WERI-Rb-1 (cell line): ENCODE results near the gene CAMSAP3.

Experiments used
- DNase-seq: peaks from one replicate; pipeline ENCODE4 v3.0.0-alpha.2; 2020
- H3K27ac ChIP-seq: fragments of 250-450 bp; sonication (Bioruptor Pico); 2 replicates; pipeline ENCODE4 v1.5.1; 2020; ENCODE audit warnings: mild to moderate bottlenecking, moderate library complexity
- H3K27me3 ChIP-seq: fragments of 250-450 bp; sonication (Bioruptor Pico); 2 replicates; pipeline ENCODE4 v1.5.1; 2021; ENCODE audit warnings: mild to moderate bottlenecking, low read depth, moderate library complexity; ENCODE audit not compliant: insufficient read depth, severe bottlenecking
- H3K36me3 ChIP-seq: fragments of 250-450 bp; sonication (Bioruptor Pico); 2 replicates; pipeline ENCODE4 v1.5.1; 2020; ENCODE audit warnings: mild to moderate bottlenecking, moderate library complexity
- H3K4me3 ChIP-seq: 2 replicates; pipeline ENCODE4 v1.5.1; 2011; ENCODE audit warnings: low read depth, mild to moderate bottlenecking, control low read depth, low read length
- H3K9me3 ChIP-seq: fragments of 250-450 bp; sonication (Bioruptor Pico); 2 replicates; pipeline ENCODE4 v1.5.1; 2021; ENCODE audit warnings: mild to moderate bottlenecking, moderate library complexity; ENCODE audit not compliant: severe bottlenecking
- CTCF ChIP-seq: IDR thresholded peaks from 2 replicates; pipeline ENCODE4 v1.5.1; 2011; ENCODE audit warnings: low read depth, mild to moderate bottlenecking, control low read depth, inconsistent platforms, low read length

The CAMSAP3 gene

DNA sequence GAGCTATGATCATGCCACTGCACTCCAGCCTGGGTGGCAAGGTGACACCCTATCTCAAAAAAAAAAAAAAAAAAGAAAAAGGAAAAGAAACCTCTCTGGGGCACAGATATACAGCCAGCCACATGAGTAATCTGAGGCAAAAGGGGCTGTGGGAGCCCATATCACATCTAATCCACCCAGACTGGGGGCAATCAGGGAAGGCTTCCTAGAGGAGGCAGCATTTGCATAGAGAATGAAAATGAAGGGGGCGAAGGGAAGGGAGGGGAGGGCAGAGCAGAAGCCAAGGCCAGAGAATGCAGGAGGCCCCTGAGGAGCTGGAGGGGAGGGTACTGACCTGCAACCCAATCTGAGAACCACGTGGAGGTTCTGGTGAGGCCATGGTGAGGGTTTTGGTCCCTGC is 54.5 kb downstream of the CAMSAP3 start:
- no peaks in the 10 kb centered on the region for H3K27me3 ChIP-seq
- H3K9me3 ChIP-seq = no peaks in the 10 kb centered on the region
- no peak for TF ChIP-seq CTCF

DNA sequence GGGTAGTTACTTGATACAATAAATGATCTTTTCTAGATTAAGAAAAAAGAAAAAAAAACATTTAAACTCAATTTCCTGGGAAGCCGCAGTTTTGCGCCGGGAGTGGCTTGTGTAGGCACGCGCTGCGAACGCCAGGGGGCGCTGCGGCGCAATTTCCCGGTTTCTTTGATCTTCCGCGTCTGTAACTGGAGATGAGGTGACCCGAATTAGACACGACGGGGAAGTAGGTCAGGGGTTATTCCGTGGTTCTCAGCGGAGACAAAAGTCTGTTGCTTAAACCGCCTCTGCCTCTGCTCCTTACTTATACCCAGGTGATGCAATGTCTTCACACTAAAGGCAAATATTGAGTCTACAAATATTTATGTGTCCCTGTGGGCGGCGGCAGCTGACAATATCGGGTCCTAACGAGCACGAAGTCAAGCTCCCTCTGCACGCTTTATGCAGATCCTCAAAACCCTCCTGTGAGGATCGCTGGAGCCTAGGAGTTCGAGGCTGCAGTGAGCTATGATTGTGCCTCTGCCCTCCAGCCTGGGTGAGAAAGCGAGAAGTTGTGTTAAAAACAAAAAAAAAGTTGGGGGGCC is 56.5 kb downstream of the CAMSAP3 start:
- Histone ChIP-seq H3K9me3 (no peaks in the 10 kb centered on the region), H3K27me3 (no peaks in the 10 kb centered on the region), H3K36me3 (no peaks in the 10 kb centered on the region), H3K4me3 (peak overlapping the region; percentile 26), H3K27ac (peak overlapping the region; percentile 73)
- peak; percentile 82 for DNase-seq
- peak; percentile 84 for TF ChIP-seq CTCF

More for the DNA sequence above, 54.5 kb downstream of the CAMSAP3 start:
- H3K36me3 ChIP-seq = no peaks in the 10 kb centered on the region
- H3K27ac ChIP-seq = no peak overlapping the region
- DNase-seq = no peak
- H3K4me3 ChIP-seq = no peak overlapping the region

DNA sequence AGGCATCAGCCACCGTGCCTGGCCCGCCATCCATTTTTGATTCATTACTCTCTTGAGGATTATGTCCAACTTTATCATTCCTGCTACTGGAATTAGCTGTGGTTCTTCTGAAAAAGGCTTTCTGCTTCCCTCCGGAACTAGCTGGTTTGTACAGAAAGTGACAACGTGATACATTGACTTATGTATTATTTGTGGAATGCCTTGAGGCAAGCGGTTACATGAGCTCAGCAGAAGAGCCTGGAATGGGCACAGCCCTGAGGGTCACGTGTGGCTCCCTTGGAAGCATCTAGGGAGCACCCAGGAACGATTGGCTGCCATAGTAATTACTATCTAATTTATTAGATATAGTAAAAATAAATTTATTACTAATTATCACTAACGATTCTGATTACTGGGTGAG is 58.7 kb downstream of the CAMSAP3 start:
- Histone ChIP-seq H3K4me3 (no peak overlapping the region), H3K36me3 (no peaks in the 10 kb centered on the region), H3K27ac (no peak overlapping the region), H3K27me3 (no peaks in the 10 kb centered on the region), H3K9me3 (no peaks in the 10 kb centered on the region)
- TF ChIP-seq CTCF = no peak
- DNase-seq = no peak

GRCh38 chr19:7655581-7655980 is 59.9 kb downstream of the CAMSAP3 start:
- DNase-seq = no peak
- Histone ChIP-seq H3K27ac (no peak overlapping the region), H3K36me3 (no peaks in the 10 kb centered on the region), H3K27me3 (no peaks in the 10 kb centered on the region), H3K9me3 (no peaks in the 10 kb centered on the region), H3K4me3 (no peak overlapping the region)
- TF ChIP-seq CTCF = no peak

- Histone ChIP-seq H3K9me3 (no peaks in the 10 kb centered on the region), H3K4me3 (no peak overlapping the region), H3K27me3 (no peaks in the 10 kb centered on the region), H3K27ac (no peak overlapping the region), H3K36me3 (no peaks in the 10 kb centered on the region)
- DNase-seq = no peak
- TF ChIP-seq CTCF = no peak
Observed at GRCh38 chr19:7657131-7657751, 61.6 kb downstream of the CAMSAP3 start.

- DNase-seq = no peak
- H3K36me3 ChIP-seq = no peaks in the 10 kb centered on the region
- no peak overlapping the region for H3K27ac ChIP-seq
- H3K27me3 ChIP-seq = no peaks in the 10 kb centered on the region
- no peak for TF ChIP-seq CTCF
- H3K4me3 ChIP-seq = no peak overlapping the region
- no peaks in the 10 kb centered on the region for H3K9me3 ChIP-seq
Observed at GRCh38 chr19:7658219-7658686, 62.6 kb downstream of the CAMSAP3 start.
